SJCRH30 (cell line): ENCODE results near the gene SOS1. TPM values are rescaled to one million over a fixed set of nuclear protein-coding genes. Genes with fewer than 3 reads are reported as not detected.
"Not testable (repeated sequence)": the region's sequence is repeated elsewhere in the genome, so short reads cannot be mapped to it uniquely, and the experiment has no call there.

Experiments used
- DNase-seq, 2 experiments: peaks; one replicate each; pipeline ENCODE4 v3.0.0-alpha.2; 2015 to 2020
- H3K27ac ChIP-seq: fragments of 250-450 bp; sonication (Bioruptor Pico); 2 replicates; pipeline ENCODE4 v1.5.1; 2020; ENCODE audit warnings: mild to moderate bottlenecking, moderate library complexity
- H3K27me3 ChIP-seq: fragments of 250-450 bp; sonication (Bioruptor Pico); 2 replicates; pipeline ENCODE4 v1.5.1; 2020; ENCODE audit warnings: mild to moderate bottlenecking, moderate library complexity
- H3K36me3 ChIP-seq: fragments of 250-450 bp; sonication (Bioruptor Pico); 2 replicates; pipeline ENCODE4 v1.5.1; 2020; ENCODE audit warnings: mild to moderate bottlenecking, moderate library complexity
- H3K4me1 ChIP-seq: fragments of 250-450 bp; sonication (Bioruptor Pico); 2 replicates; pipeline ENCODE4 v1.5.1; 2020; ENCODE audit warnings: mild to moderate bottlenecking, moderate library complexity
- H3K4me3 ChIP-seq: fragments of 250-450 bp; sonication (Bioruptor Pico); 2 replicates; pipeline ENCODE4 v1.5.1; 2020; ENCODE audit warnings: mild to moderate bottlenecking, moderate library complexity
- H3K9me3 ChIP-seq: fragments of 250-450 bp; sonication (Bioruptor Pico); replicated peaks from 2 replicates; pipeline ENCODE4 v1.5.1; 2020; ENCODE audit warnings: mild to moderate bottlenecking, moderate library complexity
- total RNA-seq: library from RNA; depleted of rRNA; stranded (reverse); fragments of >200 nt; shearing (Covaris generic); gene quantifications from 2 replicates; pipeline ENCODE4 v1.2.3, GENCODE V29; 2014; rRNA removed

Gene SOS1
- total RNA-seq, 1 experiment from 2014 or later, result 49.5 TPM

- not testable (repeated sequence) for H3K27me3 ChIP-seq, H3K9me3 ChIP-seq, H3K27ac ChIP-seq, H3K36me3 ChIP-seq, H3K4me3 ChIP-seq, DNase-seq, H3K4me1 ChIP-seq
These were observed 184.3 kb downstream of the SOS1 start for GRCh38 chr2:38936516-38936915.

- no peaks in the 10 kb centered on the region for H3K36me3 ChIP-seq
- no peak overlapping the region for H3K27ac ChIP-seq
- no peaks in the 10 kb centered on the region for H3K9me3 ChIP-seq
- no peak overlapping the region for H3K4me3 ChIP-seq
- no peaks in the 10 kb centered on the region for H3K4me1 ChIP-seq
- peaks cover 9% of the 10 kb centered on the region for H3K27me3 ChIP-seq
- no peak for DNase-seq
These were observed 185.2 kb downstream of the SOS1 start for GRCh38 chr2:38935568-38936172.

- no peak overlapping the region for H3K4me3 ChIP-seq
- H3K4me1 ChIP-seq, result no peaks in the 10 kb centered on the region
- no peak for DNase-seq
- peaks cover 12% of the 10 kb centered on the region for H3K27me3 ChIP-seq
- H3K36me3 ChIP-seq, result no peaks in the 10 kb centered on the region
- no peak overlapping the region for H3K27ac ChIP-seq
- no peaks in the 10 kb centered on the region for H3K9me3 ChIP-seq
These were observed 186.1 kb downstream of the SOS1 start for GRCh38 chr2:38934742-38935141.

GRCh38 chr2:38933653-38934052 is 187.2 kb downstream of the SOS1 start:
- no peak for DNase-seq
- Histone ChIP-seq H3K27me3 (peaks cover 9% of the 10 kb centered on the region), H3K27ac (no peak overlapping the region), H3K9me3 (no peaks in the 10 kb centered on the region), H3K36me3 (no peaks in the 10 kb centered on the region), H3K4me1 (no peaks in the 10 kb centered on the region), H3K4me3 (no peak overlapping the region)

- no peak for DNase-seq
- Histone ChIP-seq H3K36me3 (no peaks in the 10 kb centered on the region), H3K4me3 (no peak overlapping the region), H3K4me1 (no peaks in the 10 kb centered on the region), H3K27me3 (peaks cover 8% of the 10 kb centered on the region), H3K27ac (no peak overlapping the region), H3K9me3 (no peaks in the 10 kb centered on the region)
These were observed 188.3 kb downstream of the SOS1 start for GRCh38 chr2:38932586-38932985.

Other genes starting within 250 kb of the SOS1 start
- 32.6 and 33.0 TPM in 2 replicates for gene DHX57, start 245.1 kb downstream of the SOS1 start, total RNA-seq
- 16.7 and 18.2 TPM in 2 replicates for gene MORN2, start 245.1 kb downstream of the SOS1 start, total RNA-seq
- gene ARHGEF33, start 231.2 kb downstream of the SOS1 start, total RNA-seq, result 0.05 TPM in 1 of 2 replicates, not detected in the other
- 0.12 and 0.25 TPM in 2 replicates for gene CDKL4, start 122.9 kb upstream of the SOS1 start, total RNA-seq